ENCODE measurements around the gene PER2. TPM values are rescaled to one million over a fixed set of nuclear protein-coding genes. Genes with fewer than 3 reads are reported as not detected.

PER2 gene
- total RNA-seq, 1 donor from 2014 or later = 3.7 TPM

DNA sequence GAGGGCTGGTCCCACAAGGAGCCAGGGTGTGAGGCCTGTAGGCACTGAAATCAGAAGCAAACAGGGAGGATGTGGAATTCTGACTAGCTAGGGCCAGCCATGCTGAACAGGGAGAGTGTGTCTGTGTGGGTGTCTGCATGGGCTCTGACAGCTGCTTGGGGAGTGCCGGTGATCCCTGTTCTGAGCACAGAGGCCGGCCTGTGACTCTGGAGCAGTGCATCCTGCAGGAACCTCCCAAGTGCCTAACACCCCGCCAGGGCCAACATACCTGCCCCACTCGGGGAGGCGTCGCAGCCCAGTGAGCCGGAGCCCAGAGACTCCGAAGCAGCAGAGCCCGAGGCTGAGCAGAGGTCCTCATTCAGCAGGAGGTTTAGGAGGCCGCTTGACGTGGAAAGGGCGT is 37.1 kb downstream of the PER2 start:
- Mint-ChIP-seq H3K4me3 (ENCODE audit: unreplicated experiment) (no peak overlapping the region), H3K27me3 (ENCODE audit: unreplicated experiment) (no peaks in the 10 kb centered on the region), H3K9me3 (ENCODE audit: unreplicated experiment) (no peaks in the 10 kb centered on the region), H3K4me1 (ENCODE audit: unreplicated experiment) (no peaks in the 10 kb centered on the region), H3K27ac (ENCODE audit: unreplicated experiment) (no peak overlapping the region), H3K36me3 (ENCODE audit: unreplicated experiment) (peaks cover 9% of the 10 kb centered on the region)
- TF ChIP-seq, protein P1, sequence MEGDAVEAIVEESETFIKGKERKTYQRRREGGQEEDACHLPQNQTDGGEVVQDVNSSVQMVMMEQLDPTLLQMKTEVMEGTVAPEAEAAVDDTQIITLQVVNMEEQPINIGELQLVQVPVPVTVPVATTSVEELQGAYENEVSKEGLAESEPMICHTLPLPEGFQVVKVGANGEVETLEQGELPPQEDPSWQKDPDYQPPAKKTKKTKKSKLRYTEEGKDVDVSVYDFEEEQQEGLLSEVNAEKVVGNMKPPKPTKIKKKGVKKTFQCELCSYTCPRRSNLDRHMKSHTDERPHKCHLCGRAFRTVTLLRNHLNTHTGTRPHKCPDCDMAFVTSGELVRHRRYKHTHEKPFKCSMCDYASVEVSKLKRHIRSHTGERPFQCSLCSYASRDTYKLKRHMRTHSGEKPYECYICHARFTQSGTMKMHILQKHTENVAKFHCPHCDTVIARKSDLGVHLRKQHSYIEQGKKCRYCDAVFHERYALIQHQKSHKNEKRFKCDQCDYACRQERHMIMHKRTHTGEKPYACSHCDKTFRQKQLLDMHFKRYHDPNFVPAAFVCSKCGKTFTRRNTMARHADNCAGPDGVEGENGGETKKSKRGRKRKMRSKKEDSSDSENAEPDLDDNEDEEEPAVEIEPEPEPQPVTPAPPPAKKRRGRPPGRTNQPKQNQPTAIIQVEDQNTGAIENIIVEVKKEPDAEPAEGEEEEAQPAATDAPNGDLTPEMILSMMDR (IDR thresholded peaks at IDR 0.05) = no peak
- DNase-seq (ENCODE audit: extremely low spot score, unreplicated experiment) = no peak

DNA sequence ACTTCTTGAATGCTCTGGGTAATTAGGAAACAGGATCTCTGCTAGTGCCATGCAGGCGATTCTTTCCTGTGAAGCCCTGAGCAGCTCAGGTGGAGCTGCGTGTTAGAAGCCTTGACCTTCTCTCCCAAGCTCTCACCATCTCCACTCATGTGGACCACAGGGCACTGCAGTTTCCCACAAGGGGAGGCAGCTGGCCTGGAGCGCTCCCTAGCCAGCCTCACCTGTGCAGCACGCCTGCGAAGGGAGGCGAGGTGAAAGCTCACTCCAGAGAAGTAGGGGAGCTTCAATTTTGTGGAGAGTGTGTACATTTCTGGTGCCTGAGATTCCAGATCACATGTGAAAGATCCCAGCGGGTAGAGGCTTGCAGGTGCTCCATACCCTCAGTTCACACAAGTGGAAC is 37.5 kb downstream of the PER2 start:
- peaks cover 11% of the 10 kb centered on the region for H3K36me3 Mint-ChIP-seq (ENCODE audit: unreplicated experiment)

DNA sequence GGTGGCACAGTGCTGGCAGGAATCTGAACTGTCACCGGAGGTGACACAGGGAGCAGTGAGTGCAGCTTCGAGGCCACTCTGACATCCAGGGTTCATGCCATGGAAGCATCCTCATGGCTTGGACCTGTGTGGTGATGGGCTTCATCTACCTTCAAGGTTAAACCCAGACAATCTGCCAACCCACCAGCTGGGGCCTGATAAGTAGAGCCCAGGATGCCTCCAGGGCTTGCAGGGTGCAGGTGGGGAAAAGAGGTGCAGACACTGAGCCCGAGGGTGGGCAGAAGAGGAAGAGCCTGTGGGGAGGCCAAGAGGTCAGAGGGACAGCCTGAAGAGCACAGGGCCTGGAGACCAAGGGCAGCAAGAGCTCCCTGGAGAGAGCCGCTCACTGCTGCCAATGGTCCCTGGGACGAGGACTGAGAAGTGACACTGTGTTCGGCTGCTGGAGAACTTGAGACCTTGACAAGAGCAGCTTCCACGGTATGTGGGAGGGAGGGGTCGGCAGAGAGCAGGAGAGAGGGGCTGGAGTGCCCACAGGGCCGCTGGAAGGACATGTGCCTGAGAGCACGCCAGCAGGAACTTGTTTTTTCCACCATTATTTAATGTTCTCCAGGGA is 40.5 kb downstream of the PER2 start:
- TF ChIP-seq, protein P1 (IDR thresholded peaks at IDR 0.05) = no peak
- no peaks in the 10 kb centered on the region for H3K9me3 Mint-ChIP-seq (ENCODE audit: unreplicated experiment)
- H3K27ac Mint-ChIP-seq (ENCODE audit: unreplicated experiment) = no peak overlapping the region
- no peaks in the 10 kb centered on the region for H3K4me1 Mint-ChIP-seq (ENCODE audit: unreplicated experiment)
- no peak overlapping the region for H3K4me3 Mint-ChIP-seq (ENCODE audit: unreplicated experiment)
- H3K36me3 Mint-ChIP-seq (ENCODE audit: unreplicated experiment) = peaks cover 10% of the 10 kb centered on the region
- DNase-seq (ENCODE audit: extremely low spot score, unreplicated experiment) = no peak
- no peaks in the 10 kb centered on the region for H3K27me3 Mint-ChIP-seq (ENCODE audit: unreplicated experiment)

More for the DNA sequence above, 37.5 kb downstream of the PER2 start:
- TF ChIP-seq, protein P1 (IDR thresholded peaks at IDR 0.05) = no peak
- Mint-ChIP-seq H3K4me3 (ENCODE audit: unreplicated experiment) (no peak overlapping the region), H3K9me3 (ENCODE audit: unreplicated experiment) (no peaks in the 10 kb centered on the region), H3K27ac (ENCODE audit: unreplicated experiment) (no peak overlapping the region), H3K27me3 (ENCODE audit: unreplicated experiment) (no peaks in the 10 kb centered on the region), H3K4me1 (ENCODE audit: unreplicated experiment) (no peaks in the 10 kb centered on the region)
- DNase-seq (ENCODE audit: extremely low spot score, unreplicated experiment) = no peak

DNA sequence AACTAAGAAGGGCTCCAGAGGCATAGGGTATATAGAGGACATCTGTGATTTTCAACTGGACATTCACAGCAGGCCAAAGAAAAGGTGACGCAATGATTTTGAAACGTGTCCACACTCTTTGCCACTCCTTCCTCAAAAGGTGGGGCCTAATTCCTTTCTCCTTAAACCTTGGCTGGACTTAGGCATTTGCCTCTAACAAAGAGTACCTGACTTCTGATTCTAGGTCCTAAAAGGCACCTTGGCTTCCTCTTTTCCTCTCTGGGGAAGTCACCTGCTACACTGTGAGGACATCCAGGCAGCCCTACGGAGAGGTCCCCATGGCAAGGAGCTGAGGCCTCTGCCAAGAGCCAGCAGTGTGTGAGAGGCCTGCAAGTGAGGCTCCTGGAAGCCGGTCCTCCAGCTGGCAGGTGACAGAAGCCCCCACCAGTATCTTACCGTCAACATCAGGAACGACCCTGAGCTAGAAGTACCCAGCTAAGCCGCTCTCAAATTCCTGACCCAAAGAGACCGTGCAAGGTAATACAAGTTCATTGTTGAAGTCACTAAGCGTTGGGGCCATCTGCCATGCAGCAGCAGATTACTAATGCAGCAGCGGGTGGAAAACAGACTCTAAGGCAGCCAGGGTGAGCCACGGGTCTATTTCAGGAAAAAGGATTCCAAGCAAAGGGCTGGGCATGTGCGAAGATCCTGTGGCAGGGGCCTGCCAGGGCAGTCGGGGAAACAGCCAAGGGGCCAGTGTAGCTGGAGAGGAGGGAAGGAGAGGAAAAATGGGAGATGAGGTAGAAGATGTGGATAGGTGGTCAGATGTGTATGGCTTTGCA is 41.2 kb downstream of the PER2 start:
- Mint-ChIP-seq H3K27ac (ENCODE audit: unreplicated experiment) (no peak overlapping the region), H3K4me1 (ENCODE audit: unreplicated experiment) (no peaks in the 10 kb centered on the region), H3K36me3 (ENCODE audit: unreplicated experiment) (peaks cover 10% of the 10 kb centered on the region), H3K27me3 (ENCODE audit: unreplicated experiment) (no peaks in the 10 kb centered on the region), H3K9me3 (ENCODE audit: unreplicated experiment) (no peaks in the 10 kb centered on the region), H3K4me3 (ENCODE audit: unreplicated experiment) (no peak overlapping the region)
- TF ChIP-seq, protein P1 (IDR thresholded peaks at IDR 0.05) = no peak
- DNase-seq (ENCODE audit: extremely low spot score, unreplicated experiment) = no peak

DNA sequence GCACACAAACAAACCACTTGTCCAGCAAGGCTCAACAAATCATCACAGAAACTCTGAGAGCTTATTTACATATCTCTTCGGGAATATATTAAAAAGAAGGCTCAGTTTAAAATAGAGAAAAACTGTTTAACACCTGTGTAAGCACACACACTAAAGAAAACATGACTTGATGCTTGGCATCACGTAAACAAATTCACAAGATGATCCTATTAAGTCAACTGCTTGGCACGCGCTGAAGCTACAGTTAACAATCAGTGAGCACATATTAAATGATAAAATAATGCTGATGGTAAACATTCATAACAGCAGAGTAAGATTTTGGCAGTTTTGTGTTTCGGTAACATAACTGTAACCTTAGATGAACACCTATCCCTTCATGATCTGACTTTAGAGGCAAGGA is 44.3 kb downstream of the PER2 start:
- Mint-ChIP-seq H3K27me3 (ENCODE audit: unreplicated experiment) (no peaks in the 10 kb centered on the region), H3K4me3 (ENCODE audit: unreplicated experiment) (no peak overlapping the region)
- TF ChIP-seq, protein P1 (IDR thresholded peaks at IDR 0.05) = no peak

More for the DNA sequence above, 44.3 kb downstream of the PER2 start:
- peaks cover 10% of the 10 kb centered on the region for H3K36me3 Mint-ChIP-seq (ENCODE audit: unreplicated experiment)
- DNase-seq (ENCODE audit: extremely low spot score, unreplicated experiment) = no peak
- H3K27ac Mint-ChIP-seq (ENCODE audit: unreplicated experiment) = no peak overlapping the region
- H3K4me1 Mint-ChIP-seq (ENCODE audit: unreplicated experiment) = peaks cover 2% of the 10 kb centered on the region
- no peaks in the 10 kb centered on the region for H3K9me3 Mint-ChIP-seq (ENCODE audit: unreplicated experiment)
